ENCODE measurements around the gene OPN1MW2. TPM values are rescaled to one million over a fixed set of nuclear protein-coding genes. Genes with fewer than 3 reads are reported as not detected.

OPN1MW2 gene
- not detected in 5 replicates for total RNA-seq (2022; extraction: Qiagen RNA extraction)

GRCh38 chrX:154219456-154219855, at the start of gene OPN1MW2:
OPN1MW2 (plus strand) TSS chrX:154219756; CDS start chrX:154219816, 60 bp downstream.

GRCh38 chrX:154182296-154182695, 37.3 kb upstream of the OPN1MW2 start, which contains the start of gene OPN1MW:
OPN1MW (plus strand) TSS chrX:154182596; CDS start chrX:154182678, 82 bp downstream.

GRCh38 chrX:154257282-154257681, 37.7 kb downstream of the OPN1MW2 start, which contains the start of gene OPN1MW3:
OPN1MW3 (plus strand) TSS chrX:154257582; CDS start chrX:154257620, 38 bp downstream.

Other genes starting within 250 kb of the OPN1MW2 start
- 35.4 to 39.4 TPM (median 36.3 TPM) in 5 replicates for gene HCFC1, start 247.9 kb upstream of the OPN1MW2 start, total RNA-seq (2022; extraction: Qiagen RNA extraction)
- gene TMEM187, start 247.0 kb upstream of the OPN1MW2 start, total RNA-seq (2022; extraction: Qiagen RNA extraction), result 4.5 to 6.7 TPM (median 5.5 TPM) in 5 replicates
- 203 to 220 TPM (median 217 TPM) in 5 replicates for gene IRAK1, start 199.9 kb upstream of the OPN1MW2 start, total RNA-seq (2022; extraction: Qiagen RNA extraction)
- gene MECP2, start 122.0 kb upstream of the OPN1MW2 start, total RNA-seq (2022; extraction: Qiagen RNA extraction), result 18.6 to 21.3 TPM (median 20.3 TPM) in 5 replicates
- not detected in 5 replicates for gene OPN1LW, start 75.5 kb upstream of the OPN1MW2 start, total RNA-seq (2022; extraction: Qiagen RNA extraction)
- gene OPN1MW, start 37.2 kb upstream of the OPN1MW2 start, total RNA-seq (2022; extraction: Qiagen RNA extraction), result not detected in 5 replicates
- gene OPN1MW3, start 37.8 kb downstream of the OPN1MW2 start, total RNA-seq (2022; extraction: Qiagen RNA extraction), result not detected in 5 replicates
- not detected in 5 replicates for gene TEX28, start 75.4 kb downstream of the OPN1MW2 start, total RNA-seq (2022; extraction: Qiagen RNA extraction)
- 0.06 to 0.29 TPM (median 0.08 TPM) in 5 replicates for gene TKTL1, start 76.0 kb downstream of the OPN1MW2 start, total RNA-seq (2022; extraction: Qiagen RNA extraction)
- gene FLNA, start 154.9 kb downstream of the OPN1MW2 start, total RNA-seq (2022; extraction: Qiagen RNA extraction), result 1,465 to 1,719 TPM (median 1,545 TPM) in 5 replicates
- gene EMD, start 159.5 kb downstream of the OPN1MW2 start, total RNA-seq (2022; extraction: Qiagen RNA extraction), result 121 to 162 TPM (median 156 TPM) in 5 replicates
- 5,370 to 5,663 TPM (median 5,520 TPM) in 5 replicates for gene RPL10, start 178.6 kb downstream of the OPN1MW2 start, total RNA-seq (2022; extraction: Qiagen RNA extraction)
- gene DNASE1L1, start 189.5 kb downstream of the OPN1MW2 start, total RNA-seq (2022; extraction: Qiagen RNA extraction), result 29.4 to 31.6 TPM (median 30.7 TPM) in 5 replicates
- 31.1 to 38.9 TPM (median 38.3 TPM) in 5 replicates for gene TAFAZZIN, start 191.8 kb downstream of the OPN1MW2 start, total RNA-seq (2022; extraction: Qiagen RNA extraction)
- 80.6 to 110 TPM (median 109 TPM) in 5 replicates for gene ATP6AP1, start 208.9 kb downstream of the OPN1MW2 start, total RNA-seq (2022; extraction: Qiagen RNA extraction)
- 94.0 to 113 TPM (median 102 TPM) in 5 replicates for gene GDI1, start 217.4 kb downstream of the OPN1MW2 start, total RNA-seq (2022; extraction: Qiagen RNA extraction)
- gene FAM50A, start 224.4 kb downstream of the OPN1MW2 start, total RNA-seq (2022; extraction: Qiagen RNA extraction), result 90.3 to 117 TPM (median 109 TPM) in 5 replicates
- gene PLXNA3, start 238.5 kb downstream of the OPN1MW2 start, total RNA-seq (2022; extraction: Qiagen RNA extraction), result 9.5 to 18.3 TPM (median 14.6 TPM) in 5 replicates

All from A549 treated with AZD2906 at 1 μM for 4 hours (cell line).